ENCODE results near the gene GJC2.

DNA sequence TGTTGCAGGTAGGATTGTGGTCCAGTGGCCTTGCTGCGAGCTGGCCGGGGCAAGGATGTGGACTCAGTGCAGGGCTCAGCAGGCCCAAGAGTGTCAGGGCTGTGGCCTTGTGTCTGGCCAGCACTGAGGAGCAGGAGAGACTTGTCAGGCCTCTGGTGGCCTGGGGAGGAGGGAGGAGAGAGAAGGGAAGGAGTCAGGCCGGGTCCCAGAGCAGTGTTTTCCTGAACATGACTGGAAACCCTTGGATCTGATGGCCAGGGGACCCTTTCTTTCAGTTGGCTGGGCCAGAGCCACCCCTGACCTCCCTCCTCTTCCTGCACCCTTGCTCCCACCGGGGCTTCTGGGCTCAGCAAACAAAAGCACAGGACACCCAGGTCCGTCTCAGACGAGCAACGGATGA, 20.9 kb downstream of the GJC2 start:
- TF ChIP-seq CTCF (IDR thresholded peaks at IDR 0.05; ENCODE audit: low read length) (no peak), EZH2phosphoT487 (IDR thresholded peaks at IDR 0.05; ENCODE audit: low read length) (no peak)
